Measurements from ENCODE around the gene UBC. TPM values are rescaled to one million over a fixed set of nuclear protein-coding genes. Genes with fewer than 3 reads are reported as not detected.
A peak's percentile ranks its signal among the peaks of the same experiment; 100 is the strongest.

The UBC gene
- total and polyA plus RNA-seq, 9 of the 15 experiments (the other 6 are each of a cell fraction or from before 2014, with no cell fraction given): 533 to 1,153 (median 813) TPM

- no peak for TF ChIP-seq CHD7 (IDR thresholded peaks at IDR 0.05; ENCODE audit: low read depth, low read length)
- no peak for TF ChIP-seq HIVEP1 (CRISPR knock-in tag; IDR thresholded peaks at IDR 0.05)
- no peak for TF ChIP-seq ZBTB12 (CRISPR knock-in tag; IDR thresholded peaks at IDR 0.05)
- no peak for TF ChIP-seq SFPQ (IDR thresholded peaks at IDR 0.05; ENCODE audit: low read depth, low read length)
- no peak for TF ChIP-seq ZNF121 (CRISPR knock-in tag; conservative IDR thresholded peaks at IDR 0.05)
- peak; percentile 38; the same call in 1 of the 2 replicates for TF ChIP-seq CREM (IDR thresholded peaks at IDR 0.05; ENCODE audit: low read depth)
- peak; percentile 40 for TF ChIP-seq FOS (IDR thresholded peaks at IDR 0.05; ENCODE audit: extremely low read depth, insufficient read length)
- TF ChIP-seq DLX4 (CRISPR knock-in tag; IDR thresholded peaks at IDR 0.05): no peak
- TF ChIP-seq ARID1B (IDR thresholded peaks at IDR 0.05): peak; percentile 68
- no peak for TF ChIP-seq CREB3L1 (IDR thresholded peaks at IDR 0.05; ENCODE audit: borderline replicate concordance, low read depth)
- TF ChIP-seq ELF2 (CRISPR knock-in tag; IDR thresholded peaks at IDR 0.05): no peak
Observed at GRCh38 chr12:124869059-124869665, 45.3 kb downstream of the UBC start (continued).

Measured in K562 (cell line).